ENCODE results near the gene ILDR1.
"Not testable (repeated sequence)": the region's sequence is repeated elsewhere in the genome, so short reads cannot be mapped to it uniquely, and the experiment has no call there.

ILDR1 gene

GRCh38 chr3:122021811-122022401 is at the start of gene ILDR1:
Gene ILDR1, minus strand, starts transcription at chr3:122022247. Its CDS starts 170 bp downstream, at chr3:122022077.
- no peak for DNase-seq

- DNase-seq: no peak
Observed at GRCh38 chr3:122067588-122068240, 45.7 kb upstream of the ILDR1 start.

DNA sequence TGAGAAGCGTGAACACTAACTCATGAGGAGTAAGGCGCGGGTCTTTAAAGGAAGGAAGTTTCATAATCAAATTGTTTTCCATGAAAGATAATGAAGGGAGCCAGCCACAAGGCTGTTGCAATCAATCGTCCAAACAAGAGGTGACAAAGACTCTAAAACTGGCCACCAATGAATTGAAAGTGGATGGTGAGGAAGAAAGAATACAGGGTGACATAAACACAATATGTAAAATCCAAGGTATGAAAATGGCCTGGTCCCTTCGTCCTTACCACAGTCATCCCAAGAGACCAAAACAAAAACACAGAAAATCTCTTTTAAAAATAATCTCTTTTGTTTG is 45.1 kb upstream of the ILDR1 start:
- no peak for DNase-seq

DNA sequence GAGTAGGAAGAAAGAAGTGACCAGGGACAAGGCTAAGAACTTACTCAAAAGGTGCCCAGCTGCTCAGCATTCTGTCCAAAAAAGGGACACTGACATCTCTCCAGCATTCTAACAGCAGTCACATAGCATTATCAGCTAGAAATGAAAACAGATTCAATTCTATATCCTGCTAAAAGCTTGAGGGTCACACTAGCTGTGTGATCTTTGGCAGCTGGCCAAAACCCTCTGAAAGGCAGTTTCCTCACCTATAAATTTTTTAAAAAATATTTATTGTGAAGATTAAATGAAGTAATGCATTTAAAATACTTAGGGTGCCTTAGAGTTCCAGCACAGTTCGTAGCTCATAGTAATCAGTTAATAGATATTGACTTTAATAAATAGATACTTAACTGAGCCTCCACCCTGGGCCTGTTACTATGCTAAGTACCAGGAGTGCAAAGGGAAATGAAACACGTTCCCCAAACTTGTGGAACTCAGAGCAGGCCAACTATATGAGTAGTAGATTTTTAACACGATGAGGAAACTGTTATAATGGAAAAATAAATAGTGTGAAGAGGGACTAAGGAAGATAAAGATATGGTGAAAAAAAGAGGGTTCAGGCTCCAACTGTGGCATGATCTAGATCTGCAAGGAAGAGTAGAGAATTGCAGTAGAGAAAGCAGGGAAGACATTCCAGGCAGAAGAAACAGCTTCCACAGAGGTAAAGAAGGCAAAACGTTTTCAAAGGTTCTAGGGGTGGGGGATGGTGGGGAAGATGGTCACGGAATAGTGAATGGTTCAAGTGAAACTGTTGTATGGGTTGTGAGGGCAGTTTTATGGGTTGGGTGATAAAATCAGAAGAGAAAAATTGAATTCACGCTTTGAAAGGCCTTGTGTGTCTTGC is 44.5 kb upstream of the ILDR1 start:
- DNase-seq: no peak

GRCh38 chr3:122064326-122064725 is 42.3 kb upstream of the ILDR1 start:
- DNase-seq: no peak

DNA sequence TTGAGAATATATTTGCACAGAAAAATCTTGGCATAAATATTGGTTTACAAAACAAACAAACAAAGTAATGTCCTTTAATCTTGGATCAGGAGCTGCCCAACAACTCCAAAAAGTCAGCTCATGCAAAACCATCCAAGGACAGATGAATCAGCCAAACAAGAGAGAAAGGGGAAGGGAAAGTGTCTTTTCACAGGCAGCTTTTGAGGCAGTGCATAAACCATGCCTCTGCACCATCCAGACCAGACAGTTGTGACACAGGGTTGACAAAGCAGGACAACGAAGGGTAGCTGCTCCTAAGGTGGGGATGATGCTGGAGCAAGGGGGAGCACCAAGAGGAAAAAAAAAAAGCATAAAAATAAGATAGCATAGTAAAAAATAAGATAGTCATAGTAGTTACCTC is 41.9 kb upstream of the ILDR1 start:
- no peak for DNase-seq

DNA sequence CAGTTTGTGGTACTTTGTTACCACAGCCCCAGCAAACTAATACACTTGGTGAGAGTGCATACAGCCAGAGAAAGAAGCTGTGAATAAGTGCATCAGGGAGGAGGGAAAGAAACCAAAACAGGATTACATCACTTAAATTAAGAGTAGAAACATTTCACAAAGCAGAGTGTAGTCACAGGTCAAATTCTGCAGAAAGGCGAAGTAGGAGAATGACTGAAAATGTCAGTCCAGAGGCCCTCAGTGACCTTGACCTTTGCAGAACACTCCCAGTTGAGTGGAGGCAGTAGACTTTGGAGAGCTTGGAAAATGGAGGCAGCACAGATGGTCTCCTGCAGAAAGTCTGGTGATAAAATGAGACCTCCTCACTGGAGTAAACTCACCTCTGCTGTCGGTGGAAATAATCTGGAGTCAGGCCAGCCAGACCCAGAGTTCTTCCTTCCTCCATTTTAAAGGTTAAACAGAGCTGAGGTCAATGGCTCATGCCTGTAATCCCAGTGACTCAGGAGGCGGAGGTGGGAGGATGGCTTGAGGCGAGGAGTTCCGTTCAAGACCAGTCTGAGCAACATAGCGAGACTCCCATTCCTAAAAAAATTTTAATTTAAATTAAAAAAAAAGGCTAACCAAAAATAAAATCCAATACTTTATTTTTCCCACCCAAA is 38.1 kb upstream of the ILDR1 start:
- DNase-seq: no peak

GRCh38 chr3:122058294-122058693 is 36.2 kb upstream of the ILDR1 start:
- DNase-seq: no peak

- DNase-seq: no peak
Observed at GRCh38 chr3:122057671-122058070, 35.6 kb upstream of the ILDR1 start.

DNA sequence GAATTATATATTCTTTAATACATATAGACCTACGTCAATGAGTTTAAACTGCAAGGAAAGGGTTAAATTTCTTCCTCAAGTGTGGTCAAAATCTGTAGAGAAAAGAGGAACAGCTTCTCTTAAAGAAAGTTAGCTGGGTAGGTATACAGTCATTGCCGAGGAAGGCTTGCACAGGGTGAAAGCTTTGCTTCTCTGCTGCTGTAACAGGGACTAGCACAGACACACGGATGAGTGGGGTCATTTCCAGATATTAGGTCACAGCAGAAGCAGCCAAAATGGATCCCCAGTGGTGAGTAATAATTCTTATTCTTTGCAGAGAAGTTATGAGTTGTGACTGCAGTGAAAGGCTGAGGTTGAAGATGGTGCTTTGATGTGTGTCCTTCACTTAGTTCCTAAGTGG is 33.2 kb upstream of the ILDR1 start, which contains the start of gene CD86:
CD86 (plus strand) TSS at position 148 of the 400 bp plus-strand sequence; CDS start at position 276, 128 bp downstream.
- DNase-seq: no peak

- no peak for DNase-seq
Observed at GRCh38 chr3:122052968-122053367, 30.9 kb upstream of the ILDR1 start.

DNA sequence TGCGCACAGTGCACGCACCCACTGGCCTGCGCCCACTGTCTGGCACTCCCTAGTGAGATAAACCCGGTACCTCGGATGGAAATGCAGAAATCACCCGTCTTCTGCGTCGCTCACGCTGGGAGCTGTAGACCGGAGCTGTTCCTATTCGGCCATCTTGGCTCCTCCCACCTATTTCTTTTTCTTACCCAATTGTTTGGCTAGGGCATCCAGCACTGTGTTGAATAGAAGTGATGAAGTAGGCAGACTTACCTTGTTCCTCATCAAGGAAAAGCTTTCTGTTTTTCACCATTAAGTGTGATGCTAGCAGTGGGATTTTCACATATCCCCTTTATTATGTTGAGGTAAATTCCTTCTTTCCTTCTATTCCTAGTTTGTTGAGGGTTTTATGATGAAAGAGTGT is 25.7 kb upstream of the ILDR1 start:
- DNase-seq: not testable (repeated sequence)

DNA sequence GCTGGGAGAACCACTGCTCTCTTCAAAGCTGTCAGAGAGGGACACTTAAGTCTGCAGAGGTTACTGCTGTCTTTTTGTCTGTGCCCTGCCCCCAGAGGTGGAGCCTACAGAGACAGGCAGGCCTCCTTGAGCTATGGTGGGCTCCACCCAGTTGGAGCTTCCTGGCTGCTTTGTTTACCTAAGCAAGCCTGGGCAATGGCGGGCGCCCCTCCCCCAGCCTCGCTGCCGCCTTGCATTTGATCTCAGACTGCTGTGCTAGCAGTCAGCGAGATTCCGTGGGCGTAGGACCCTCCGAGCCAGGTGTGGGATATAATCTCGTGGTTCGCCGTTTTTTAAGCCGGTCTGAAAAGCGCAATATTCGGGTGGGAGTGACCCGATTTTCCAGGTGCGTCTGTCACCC is 25.2 kb upstream of the ILDR1 start:
- not testable (repeated sequence) for DNase-seq

- no peak for DNase-seq
Observed at GRCh38 chr3:122033023-122033422, 11.0 kb upstream of the ILDR1 start.

- no peak for DNase-seq
Observed at GRCh38 chr3:122032531-122032930, 10.5 kb upstream of the ILDR1 start.

DNA sequence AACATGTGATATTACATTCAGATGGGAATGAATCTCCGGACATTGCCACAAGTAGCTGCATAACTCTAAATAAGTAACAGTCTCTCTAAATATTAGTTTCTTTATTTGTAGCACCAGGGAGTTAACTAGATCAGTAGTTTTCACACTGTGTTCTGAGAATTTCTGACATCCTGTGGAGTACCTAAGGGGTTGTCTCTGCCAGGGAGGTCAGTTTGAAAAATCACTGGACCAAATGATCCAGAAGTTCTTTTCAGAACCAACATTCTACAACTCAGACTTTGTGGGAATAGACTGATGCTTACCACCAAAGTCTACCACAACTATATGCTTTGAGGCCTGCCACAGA is 9.0 kb upstream of the ILDR1 start:
- DNase-seq: no peak

GRCh38 chr3:122030381-122031122 is 8.5 kb upstream of the ILDR1 start:
- DNase-seq: no peak

DNA sequence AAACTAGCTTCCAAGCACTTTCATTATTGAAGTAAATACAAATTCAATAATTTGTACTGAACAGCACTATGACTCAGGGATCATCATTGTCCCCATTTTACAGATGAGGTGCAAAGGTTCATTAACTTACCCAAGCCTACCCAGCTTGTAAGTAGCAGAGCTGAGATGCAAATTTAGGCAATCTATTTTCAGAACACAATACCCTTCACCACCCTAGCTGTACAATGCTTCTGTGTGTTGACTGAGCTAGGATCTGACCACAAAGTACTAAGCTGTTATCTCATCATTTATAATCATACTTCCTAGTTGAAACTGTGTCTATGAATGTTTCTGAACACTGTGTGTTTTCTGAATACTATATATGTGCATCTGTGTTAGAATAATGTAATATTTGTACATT is 3.2 kb upstream of the ILDR1 start:
- no peak for DNase-seq

DNA sequence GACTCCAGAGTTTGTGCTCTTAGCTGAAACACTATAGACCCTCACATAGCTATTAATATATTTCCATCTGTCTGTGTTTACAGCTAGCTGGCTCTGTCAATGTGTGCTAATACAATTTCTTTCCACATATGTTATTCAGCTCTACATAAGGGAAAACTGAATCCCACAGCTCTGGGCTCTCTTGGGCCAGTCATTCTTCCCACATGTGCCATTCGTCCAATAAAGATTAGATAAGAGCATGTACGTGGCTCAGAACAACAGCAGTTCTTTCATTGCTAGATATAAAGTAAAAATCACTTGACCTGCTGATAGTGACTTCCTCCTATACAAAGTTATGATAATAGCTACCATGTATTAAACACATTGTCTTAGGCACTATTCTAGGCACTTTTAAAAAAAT is 2.8 kb upstream of the ILDR1 start:
- no peak for DNase-seq

- no peak for DNase-seq
Observed at GRCh38 chr3:122023335-122023910, 1.4 kb upstream of the ILDR1 start.

GRCh38 chr3:122021037-122021436 is 1.0 kb downstream of the ILDR1 start:
- no peak for DNase-seq

- DNase-seq: no peak
Observed at GRCh38 chr3:122019493-122019892, 2.6 kb downstream of the ILDR1 start.

Data from SHP77 treated with DMSO at 0.1 percent for 48 hours (cell line).